Body of pancreas (tissue), 4 donors: ENCODE measurements around the gene MTMR12. TPM values are rescaled to one million over a fixed set of nuclear protein-coding genes. Genes with fewer than 3 reads are reported as not detected.

Experiments
- ATAC-seq: fragments of 150-250 bp; one replicate; pipeline ENCODE4 v1.9.1; 2016
- DNase-seq, 4 donors: peaks; one replicate each; pipeline ENCODE4 v3.0.0-alpha.2; 2019
- H3K27ac ChIP-seq, 4 donors: fragments of 200-600 bp; sonication (generic); 1 replicate in 3 of 4; 2 replicates in 1 of 4; pipeline versions ENCODE4 v1.5.1 to v1.6.1; 2016 to 2019; ENCODE audit warnings: mild to moderate bottlenecking in 1 of 4, mixed read lengths in 1 of 4, moderate library complexity in 1 of 4
- H3K27me3 ChIP-seq, 2 donors: fragments of 200-600 bp; sonication (generic); one replicate each; pipeline ENCODE4 v1.6.0; 2016; ENCODE audit warnings: mild to moderate bottlenecking in 1 of 2
- H3K36me3 ChIP-seq, 2 donors: fragments of 200-600 bp; sonication (generic); replicated peaks in 1 of 2; 2 replicates each; pipeline ENCODE4 v1.5.1; 2016; ENCODE audit warnings: low read depth in 2 of 2; ENCODE audit not compliant: insufficient read depth in 1 of 2
- H3K4me1 ChIP-seq: fragments of 200-600 bp; sonication (generic); one replicate; pipeline ENCODE4 v1.6.0; 2016
- H3K4me3 ChIP-seq, 2 donors: fragments of 200-600 bp; sonication (generic); 1 replicate in 1 of 2; 2 replicates in 1 of 2; pipeline ENCODE4 v1.5.1; 2016 to 2019
- H3K9me3 ChIP-seq, 3 donors: fragments of 200-600 bp; sonication (generic); 1 replicate in 2 of 3; 2 replicates in 1 of 3; pipeline ENCODE4 v1.5.1; 2016
- CTCF ChIP-seq, 7 experiments: fragments of 450-650 bp in 4 of 7; fragments of 200-600 bp in 3 of 7; sonication (generic) in 3 of 7; IDR thresholded peaks; one replicate each; pipeline ENCODE4 v1.5.1; 2016 to 2019; ENCODE audit warnings: antibody characterized with exemption in 7 of 7
- POLR2A ChIP-seq, 3 donors: fragments of 450-650 bp; IDR thresholded peaks; one replicate each; pipeline ENCODE4 v1.6.1; 2016; ENCODE audit warnings: antibody characterized with exemption in 3 of 3, mild to moderate bottlenecking in 2 of 3
- WGBS, 2 donors: methylation state at CpG; one replicate each; pipeline ENCODE4 v1.1.5; 2017; 5-methylcytosine and 5-hydroxymethylcytosine counted together
- intact Hi-C: fragments of 100-400 bp; cut with DNase I; formaldehyde crosslinking; loops from one replicate; pipeline ENCODE4 v1.15.1; 2023
- total RNA-seq, 2 donors: library from RNA; depleted of rRNA; stranded (reverse); fragments of >200 nt; gene quantifications; one replicate each; pipeline ENCODE4 v1.1.0, GENCODE V29; 2016

MTMR12 gene
- total RNA-seq, 2 donors from 2014 or later: 31.1 to 65.6 TPM

GRCh38 chr5:32311404-32312196, 1.1 kb downstream of the MTMR12 start:
- WGBS, 2 donors: 10 to 20% methylated on average over 16 of the region's 16 CpGs
- peak in 1 of 4 donors; percentile 30 for DNase-seq
- ATAC-seq: no peak
- Histone ChIP-seq H3K4me3 (peak overlapping the region; percentile 20 to 54), H3K9me3 (no peaks in the 10 kb centered on the region), H3K27ac (peak overlapping the region; percentile 98 to 100 (median 99)), H3K4me1 (peaks cover 77% of the 10 kb centered on the region), H3K36me3 (no peaks in the 10 kb centered on the region), H3K27me3 (no peaks in the 10 kb centered on the region)
- TF ChIP-seq POLR2A (IDR thresholded peaks at IDR 0.05) (no peak), CTCF (IDR thresholded peaks at IDR 0.05) (no peak)
- intact Hi-C loops: no loop called here

GRCh38 chr5:32309761-32310160, 3.0 kb downstream of the MTMR12 start:
- Histone ChIP-seq H3K27ac (peak overlapping the region in 3 of 4 donors; percentile 88 to 90 (median 89)), H3K9me3 (no peaks in the 10 kb centered on the region), H3K4me3 (no peak overlapping the region), H3K4me1 (peaks cover 85% of the 10 kb centered on the region), H3K27me3 (no peaks in the 10 kb centered on the region), H3K36me3 (no peaks in the 10 kb centered on the region)
- intact Hi-C loops: no loop called here
- DNase-seq (no peak), ATAC-seq (no peak)
- 57 to 75% methylated on average over 6 of the region's 6 CpGs for WGBS, 2 donors
- no peak for TF ChIP-seq CTCF (IDR thresholded peaks at IDR 0.05)
- no peak for TF ChIP-seq POLR2A (IDR thresholded peaks at IDR 0.05)

GRCh38 chr5:32308946-32309345, 3.8 kb downstream of the MTMR12 start:
- Histone ChIP-seq H3K4me3 (no peak overlapping the region), H3K27ac (peak overlapping the region; percentile 36 to 90 (median 88)), H3K27me3 (no peaks in the 10 kb centered on the region), H3K9me3 (no peaks in the 10 kb centered on the region), H3K4me1 (peaks cover 85% of the 10 kb centered on the region), H3K36me3 (no peaks in the 10 kb centered on the region)
- 19 to 32% methylated on average over 3 of the region's 3 CpGs for WGBS, 2 donors
- intact Hi-C loops: no loop called here
- DNase-seq: no peak
- TF ChIP-seq CTCF (IDR thresholded peaks at IDR 0.05) (no peak), POLR2A (IDR thresholded peaks at IDR 0.05) (no peak)
- ATAC-seq: no peak

- intact Hi-C loops: no loop called here
- no peaks in the 10 kb centered on the region for H3K9me3 ChIP-seq
- H3K4me1 ChIP-seq: peaks cover 90% of the 10 kb centered on the region
- DNase-seq (peak; percentile 66 to 85 (median 70)), ATAC-seq (peak; percentile 86)
- peak overlapping the region; percentile 74 to 90 (median 88) for H3K27ac ChIP-seq
- TF ChIP-seq CTCF (IDR thresholded peaks at IDR 0.05): no peak
- peak in 1 of 3 donors; percentile 22 for TF ChIP-seq POLR2A (IDR thresholded peaks at IDR 0.05)
- H3K27me3 ChIP-seq: no peaks in the 10 kb centered on the region
- H3K4me3 ChIP-seq: no peak overlapping the region
- 44 to 60% methylated on average over 4 of the region's 4 CpGs for WGBS, 2 donors
- H3K36me3 ChIP-seq: no peaks in the 10 kb centered on the region
Observed at GRCh38 chr5:32307769-32308194, 5.0 kb downstream of the MTMR12 start.
